HepG2 (cell line): Measurements from ENCODE around the gene RNF13. TPM values are rescaled to one million over a fixed set of nuclear protein-coding genes. Genes with fewer than 3 reads are reported as not detected.

Experiments
- ATAC-seq: fragments of 200-7000 bp; cut with Tn5 transposase; 3 replicates; pipeline ENCODE4 v1.9.1; 2020; ENCODE audit warnings: mild to moderate bottlenecking, moderate library complexity
- BruUV-seq: library from RNA; stranded (reverse); fragments of 400-500 nt; replicated peaks from 2 replicates; lab custom pipeline; 2021; lab: Mats Ljungman, UMichigan
- CTCF ChIA-PET: fragments of 300-600 bp; formaldehyde crosslinking; extraction: SDS; loops from one replicate; lab custom pipeline; 2021; ENCODE audit warnings: low total read pairs, inconsistent platforms, low intra/inter-chr PET ratio; lab: Yijun Ruan, JAX
- POLR2A ChIA-PET: fragments of 350-600 bp; sonication (Branson Sonifier 250); formaldehyde crosslinking; loops from one replicate; lab custom pipeline; 2020; ENCODE audit warnings: antibody characterized with exemption, inconsistent platforms; lab: Yijun Ruan, JAX
- DNase-seq: peaks from one replicate; pipeline ENCODE4 v3.0.0-alpha.2; 2015; ENCODE audit warnings: low spot score
- FAIRE-seq: peaks from 3 replicates; lab custom pipeline; 2011; peaks lifted over from hg19 to GRCh38; lab: Jason Lieb, UNC
- H2AFZ ChIP-seq: one replicate; pipeline ENCODE4 v1.6.1; 2011; ENCODE audit warnings: low read length, inconsistent platforms
- H3K27ac ChIP-seq: fragments of 300-600 bp; 3 replicates; pipeline ENCODE4 v1.8.0; 2011; ENCODE audit warnings: mixed run types, mild to moderate bottlenecking, mixed read lengths, low read length, inconsistent platforms; ENCODE audit not compliant: insufficient read depth; ENCODE audit errors: extremely low read length
- H3K27me3 ChIP-seq, 2 experiments: fragments of 200-600 bp in 1 of 2; 2 replicates in 1 of 2; 3 replicates in 1 of 2; pipeline versions ENCODE4 v1.6.0 to v1.8.0; 2011; ENCODE audit warnings: low read length in 2 of 2, mild to moderate bottlenecking in 2 of 2, moderate library complexity in 2 of 2, inconsistent platforms in 1 of 2; ENCODE audit not compliant: insufficient read depth in 2 of 2, control insufficient read depth in 1 of 2
- H3K36me3 ChIP-seq, 2 experiments: fragments of 200-600 bp in 1 of 2; replicated peaks in 1 of 2; 2 replicates in 1 of 2; 3 replicates in 1 of 2; pipeline versions ENCODE4 v1.5.1 to v1.8.0; 2011; ENCODE audit warnings: low read length in 2 of 2, inconsistent platforms in 1 of 2; ENCODE audit not compliant: insufficient read depth in 2 of 2, control insufficient read depth in 1 of 2
- H3K4me1 ChIP-seq: 2 replicates; pipeline ENCODE4 v1.5.1; 2012; ENCODE audit warnings: low read length, inconsistent platforms; ENCODE audit not compliant: insufficient read depth
- H3K4me2 ChIP-seq: 2 replicates; pipeline ENCODE4 v1.6.0; 2011; ENCODE audit warnings: low read depth, low read length, inconsistent platforms
- H3K4me3 ChIP-seq, 3 experiments: fragments of 200-600 bp in 1 of 3; sonication (generic), shearing (Covaris generic) in 1 of 3; replicated peaks in 1 of 3; 2 replicates each; pipeline ENCODE4 v1.5.1; 2011 to 2016; ENCODE audit warnings: low read length in 3 of 3, inconsistent platforms in 2 of 3, low read depth in 2 of 3, mild to moderate bottlenecking in 2 of 3, control low read depth in 1 of 3, mixed read lengths in 1 of 3; ENCODE audit not compliant: insufficient read depth in 1 of 3
- H3K79me2 ChIP-seq: one replicate; pipeline ENCODE4 v1.6.1; 2011; ENCODE audit warnings: low read length, inconsistent platforms; ENCODE audit not compliant: insufficient read depth
- H3K9ac ChIP-seq: 2 replicates; pipeline ENCODE4 v1.6.0; 2011; ENCODE audit warnings: mild to moderate bottlenecking, low read depth, low read length, inconsistent platforms; ENCODE audit not compliant: insufficient read depth
- H3K9me3 ChIP-seq: 2 replicates; pipeline ENCODE4 v1.5.1; 2012; ENCODE audit warnings: mild to moderate bottlenecking, low read length
- H4K20me1 ChIP-seq: 2 replicates; pipeline ENCODE4 v1.6.0; 2011; ENCODE audit warnings: inconsistent platforms, mild to moderate bottlenecking, low read length, moderate library complexity; ENCODE audit not compliant: insufficient read depth
- HES4 ChIP-seq: sonication (generic); formaldehyde crosslinking; IDR thresholded peaks from 2 replicates; pipeline ENCODE4 v1.9.0; 2021; ENCODE audit warnings: mild to moderate bottlenecking, missing genetic modification reagents, borderline replicate concordance
- HNRNPL ChIP-seq: fragments of 200-400 bp; formaldehyde crosslinking; IDR thresholded peaks from 2 replicates; pipeline ENCODE4 v1.6.1; 2017; ENCODE audit warnings: mild to moderate bottlenecking, low read depth, low read length
- MYPOP ChIP-seq: sonication (generic); formaldehyde crosslinking; IDR thresholded peaks from 2 replicates; pipeline ENCODE4 v1.8.1; 2023; ENCODE audit warnings: mild to moderate bottlenecking, moderate library complexity, missing genetic modification reagents
- NCOA5 ChIP-seq: sonication (generic); formaldehyde crosslinking; IDR thresholded peaks from 2 replicates; pipeline ENCODE4 v1.4.0; 2020; ENCODE audit warnings: missing genetic modification reagents
- STAT6 ChIP-seq: sonication (generic); formaldehyde crosslinking; IDR thresholded peaks from 2 replicates; pipeline ENCODE4 v1.4.0; 2020; ENCODE audit warnings: missing genetic modification reagents, mild to moderate bottlenecking, borderline replicate concordance
- U2AF1 ChIP-seq: fragments of 200-400 bp; formaldehyde crosslinking; optimal IDR thresholded peaks from 2 replicates; pipeline ENCODE3; 2017; ENCODE audit warnings: mild to moderate bottlenecking, low read depth, low read length
- ZBTB42 ChIP-seq: sonication (generic); formaldehyde crosslinking; IDR thresholded peaks from 2 replicates; pipeline ENCODE4 v1.5.0; 2020; ENCODE audit warnings: mild to moderate bottlenecking, missing genetic modification reagents
- ZFP1 ChIP-seq: IDR thresholded peaks from 2 replicates; pipeline ENCODE4 v1.6.1; 2016
- ZNF607 ChIP-seq: sonication (generic); formaldehyde crosslinking; IDR thresholded peaks from 2 replicates; pipeline ENCODE4 v1.5.1; 2020; ENCODE audit warnings: missing genetic modification reagents, mild to moderate bottlenecking, borderline replicate concordance
- ZNF839 ChIP-seq: sonication (generic); formaldehyde crosslinking; IDR thresholded peaks from 2 replicates; pipeline ENCODE4 v1.4.0; 2020; ENCODE audit warnings: missing genetic modification reagents, mild to moderate bottlenecking, borderline replicate concordance
- WGBS: methylation state at CpG from one replicate; pipeline ENCODE4 v1.1.6; 2017; ENCODE audit warnings: low lambda C conversion rate; 5-methylcytosine and 5-hydroxymethylcytosine counted together
- in situ Hi-C: cut with HindIII; loops from 2 replicates; pipeline ENCODE4 v1.10.0; 2017; ENCODE audit warnings: low pct_unique_long_range_greater_than_20kb; ENCODE audit not compliant: extremely low pct_ligation_motif_present
- intact Hi-C: fragments of 100-400 bp; cut with micrococcal nuclease; formaldehyde crosslinking; loops from one replicate; pipeline ENCODE4 v1.10.0; 2022; ENCODE audit not compliant: unreplicated experiment
- polyA plus RNA-seq, 8 experiments: library from polyadenylated mRNA; depleted of rRNA in 3 of 8; stranded (reverse) in 7 of 8; unstranded in 1 of 8; fragments of >200 nt; fragmentation: Illumina TruSeq in 4 of 8; extraction: Trizol in 4 of 8; gene quantifications; 2 replicates each; pipeline versions ENCODE4 v1.2.1 to v1.2.3, GENCODE V29; 2011 to 2016; ENCODE audit warnings: low read depth in 4 of 8, missing spikeins in 1 of 8, mixed read lengths in 1 of 8; ENCODE audit not compliant: insufficient read depth in 1 of 8
- total RNA-seq, 5 experiments: library from RNA; depleted of rRNA; stranded (reverse); fragments of >200 nt; fragmentation: Illumina TruSeq; extraction: Trizol; gene quantifications; 2 replicates each; pipeline ENCODE4 v1.2.3, GENCODE V29; 2016; ENCODE audit warnings: low read depth in 1 of 5
- TF ChIP-seq, protein P1 (sequence below): sonication (generic); formaldehyde crosslinking; IDR thresholded peaks from 2 replicates; pipeline ENCODE4 v1.4.0; 2020; ENCODE audit warnings: missing genetic modification reagents
- TF ChIP-seq, protein P2 (sequence below): sonication (generic); formaldehyde crosslinking; conservative IDR thresholded peaks from 2 replicates; pipeline ENCODE4 v1.4.0; 2020; ENCODE audit warnings: mild to moderate bottlenecking, missing genetic modification reagents, moderate library complexity

Gene RNF13
- total and polyA plus RNA-seq, 2 of the 13 experiments (the other 11 are each of a cell fraction or from before 2014, with no cell fraction given): 39.8 to 46.0 TPM

DNA sequence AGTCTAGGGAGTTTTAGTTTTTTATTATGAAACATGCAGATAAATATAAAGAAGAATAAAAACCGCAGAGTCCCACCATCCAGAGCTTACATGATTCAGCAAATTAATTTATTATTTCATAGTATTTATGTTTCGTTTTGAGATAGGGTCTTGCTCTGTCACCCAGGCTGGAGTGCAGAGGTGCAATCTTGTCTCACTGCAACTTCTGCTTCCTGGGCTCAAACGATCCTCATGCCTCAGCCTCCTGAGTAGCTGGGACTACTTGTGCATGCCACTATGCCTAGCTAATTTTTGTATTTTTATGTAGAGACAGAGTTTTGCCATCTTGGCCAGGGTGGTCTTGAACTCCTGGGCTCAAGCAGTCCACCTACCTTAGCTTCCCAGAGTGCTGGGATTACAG, 13.6 kb downstream of the RNF13 start:
- intact Hi-C loops (no loop called here), in situ Hi-C loops (no loop called here)
- no peaks in the 10 kb centered on the region for H3K27me3 ChIP-seq
- ChIA-PET CTCF (no interaction called here), POLR2A (no interaction called here)
- H3K79me2 ChIP-seq: peaks cover 72% of the 10 kb centered on the region
- no peaks in the 10 kb centered on the region; the same call in 1 of the 2 replicates for H4K20me1 ChIP-seq
- no peak overlapping the region for H3K27ac ChIP-seq
- ATAC-seq: no peak
- H3K9ac ChIP-seq: no peak overlapping the region
- 93% methylated on average over 3 of the region's 3 CpGs for WGBS
- no peak overlapping the region for H3K4me2 ChIP-seq
- H3K4me3 ChIP-seq: no peak overlapping the region
- DNase-seq: no peak
- H2AFZ ChIP-seq: no peak overlapping the region
- peaks cover 22% of the 10 kb centered on the region for H3K9me3 ChIP-seq
- H3K36me3 ChIP-seq: no peaks in the 10 kb centered on the region
- FAIRE-seq: no peak
- H3K4me1 ChIP-seq: no peaks in the 10 kb centered on the region
- BruUV-seq: no TSS peak
- no peak for TF ChIP-seq HNRNPL
- TF ChIP-seq NCOA5 (CRISPR knock-in tag): no peak
- TF ChIP-seq, protein P1, sequence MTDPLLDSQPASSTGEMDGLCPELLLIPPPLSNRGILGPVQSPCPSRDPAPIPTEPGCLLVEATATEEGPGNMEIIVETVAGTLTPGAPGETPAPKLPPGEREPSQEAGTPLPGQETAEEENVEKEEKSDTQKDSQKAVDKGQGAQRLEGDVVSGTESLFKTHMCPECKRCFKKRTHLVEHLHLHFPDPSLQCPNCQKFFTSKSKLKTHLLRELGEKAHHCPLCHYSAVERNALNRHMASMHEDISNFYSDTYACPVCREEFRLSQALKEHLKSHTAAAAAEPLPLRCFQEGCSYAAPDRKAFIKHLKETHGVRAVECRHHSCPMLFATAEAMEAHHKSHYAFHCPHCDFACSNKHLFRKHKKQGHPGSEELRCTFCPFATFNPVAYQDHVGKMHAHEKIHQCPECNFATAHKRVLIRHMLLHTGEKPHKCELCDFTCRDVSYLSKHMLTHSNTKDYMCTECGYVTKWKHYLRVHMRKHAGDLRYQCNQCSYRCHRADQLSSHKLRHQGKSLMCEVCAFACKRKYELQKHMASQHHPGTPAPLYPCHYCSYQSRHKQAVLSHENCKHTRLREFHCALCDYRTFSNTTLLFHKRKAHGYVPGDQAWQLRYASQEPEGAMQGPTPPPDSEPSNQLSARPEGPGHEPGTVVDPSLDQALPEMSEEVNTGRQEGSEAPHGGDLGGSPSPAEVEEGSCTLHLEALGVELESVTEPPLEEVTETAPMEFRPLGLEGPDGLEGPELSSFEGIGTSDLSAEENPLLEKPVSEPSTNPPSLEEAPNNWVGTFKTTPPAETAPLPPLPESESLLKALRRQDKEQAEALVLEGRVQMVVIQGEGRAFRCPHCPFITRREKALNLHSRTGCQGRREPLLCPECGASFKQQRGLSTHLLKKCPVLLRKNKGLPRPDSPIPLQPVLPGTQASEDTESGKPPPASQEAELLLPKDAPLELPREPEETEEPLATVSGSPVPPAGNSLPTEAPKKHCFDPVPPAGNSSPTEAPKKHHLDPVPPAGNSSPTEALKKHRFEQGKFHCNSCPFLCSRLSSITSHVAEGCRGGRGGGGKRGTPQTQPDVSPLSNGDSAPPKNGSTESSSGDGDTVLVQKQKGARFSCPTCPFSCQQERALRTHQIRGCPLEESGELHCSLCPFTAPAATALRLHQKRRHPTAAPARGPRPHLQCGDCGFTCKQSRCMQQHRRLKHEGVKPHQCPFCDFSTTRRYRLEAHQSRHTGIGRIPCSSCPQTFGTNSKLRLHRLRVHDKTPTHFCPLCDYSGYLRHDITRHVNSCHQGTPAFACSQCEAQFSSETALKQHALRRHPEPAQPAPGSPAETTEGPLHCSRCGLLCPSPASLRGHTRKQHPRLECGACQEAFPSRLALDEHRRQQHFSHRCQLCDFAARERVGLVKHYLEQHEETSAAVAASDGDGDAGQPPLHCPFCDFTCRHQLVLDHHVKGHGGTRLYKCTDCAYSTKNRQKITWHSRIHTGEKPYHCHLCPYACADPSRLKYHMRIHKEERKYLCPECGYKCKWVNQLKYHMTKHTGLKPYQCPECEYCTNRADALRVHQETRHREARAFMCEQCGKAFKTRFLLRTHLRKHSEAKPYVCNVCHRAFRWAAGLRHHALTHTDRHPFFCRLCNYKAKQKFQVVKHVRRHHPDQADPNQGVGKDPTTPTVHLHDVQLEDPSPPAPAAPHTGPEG (CRISPR knock-in tag): no peak
- TF ChIP-seq ZNF839 (CRISPR knock-in tag): no peak
- TF ChIP-seq, protein P2, sequence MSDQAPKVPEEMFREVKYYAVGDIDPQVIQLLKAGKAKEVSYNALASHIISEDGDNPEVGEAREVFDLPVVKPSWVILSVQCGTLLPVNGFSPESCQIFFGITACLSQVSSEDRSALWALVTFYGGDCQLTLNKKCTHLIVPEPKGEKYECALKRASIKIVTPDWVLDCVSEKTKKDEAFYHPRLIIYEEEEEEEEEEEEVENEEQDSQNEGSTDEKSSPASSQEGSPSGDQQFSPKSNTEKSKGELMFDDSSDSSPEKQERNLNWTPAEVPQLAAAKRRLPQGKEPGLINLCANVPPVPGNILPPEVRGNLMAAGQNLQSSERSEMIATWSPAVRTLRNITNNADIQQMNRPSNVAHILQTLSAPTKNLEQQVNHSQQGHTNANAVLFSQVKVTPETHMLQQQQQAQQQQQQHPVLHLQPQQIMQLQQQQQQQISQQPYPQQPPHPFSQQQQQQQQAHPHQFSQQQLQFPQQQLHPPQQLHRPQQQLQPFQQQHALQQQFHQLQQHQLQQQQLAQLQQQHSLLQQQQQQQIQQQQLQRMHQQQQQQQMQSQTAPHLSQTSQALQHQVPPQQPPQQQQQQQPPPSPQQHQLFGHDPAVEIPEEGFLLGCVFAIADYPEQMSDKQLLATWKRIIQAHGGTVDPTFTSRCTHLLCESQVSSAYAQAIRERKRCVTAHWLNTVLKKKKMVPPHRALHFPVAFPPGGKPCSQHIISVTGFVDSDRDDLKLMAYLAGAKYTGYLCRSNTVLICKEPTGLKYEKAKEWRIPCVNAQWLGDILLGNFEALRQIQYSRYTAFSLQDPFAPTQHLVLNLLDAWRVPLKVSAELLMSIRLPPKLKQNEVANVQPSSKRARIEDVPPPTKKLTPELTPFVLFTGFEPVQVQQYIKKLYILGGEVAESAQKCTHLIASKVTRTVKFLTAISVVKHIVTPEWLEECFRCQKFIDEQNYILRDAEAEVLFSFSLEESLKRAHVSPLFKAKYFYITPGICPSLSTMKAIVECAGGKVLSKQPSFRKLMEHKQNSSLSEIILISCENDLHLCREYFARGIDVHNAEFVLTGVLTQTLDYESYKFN (CRISPR knock-in tag): no peak
- no peak for TF ChIP-seq ZNF607 (CRISPR knock-in tag)
- TF ChIP-seq ZFP1 (CRISPR knock-in tag): no peak
- no peak for TF ChIP-seq U2AF1
- no peak for TF ChIP-seq STAT6
- TF ChIP-seq ZBTB42: no peak
- no peak for TF ChIP-seq HES4 (CRISPR knock-in tag)
- TF ChIP-seq MYPOP: no peak
